GM12892 (cell line): ENCODE measurements around the gene UBQLNL.

Source experiments
- POLR2A ChIP-seq: IDR thresholded peaks from 2 replicates; pipeline ENCODE4 v1.6.1; 2011; ENCODE audit warnings: low read depth, low read length, control low read depth
- TAF1 ChIP-seq: IDR thresholded peaks from 2 replicates; pipeline ENCODE4 v1.6.1; 2011; ENCODE audit warnings: low read depth, mild to moderate bottlenecking, control low read depth, low read length, borderline replicate concordance

- TF ChIP-seq POLR2A (no peak), TAF1 (no peak)
Measured at GRCh38 chr11:5499671-5500070, 16.8 kb downstream of the UBQLNL start.
